ENCODE results near the gene DSC2. TPM values are rescaled to one million over a fixed set of nuclear protein-coding genes. Genes with fewer than 3 reads are reported as not detected.

The DSC2 gene
- total and polyA plus RNA-seq, 2 donors (not counting 3 experiments of a cell fraction or from before 2014, with no cell fraction given), result under 0.01 TPM; not detected in 1

DNA sequence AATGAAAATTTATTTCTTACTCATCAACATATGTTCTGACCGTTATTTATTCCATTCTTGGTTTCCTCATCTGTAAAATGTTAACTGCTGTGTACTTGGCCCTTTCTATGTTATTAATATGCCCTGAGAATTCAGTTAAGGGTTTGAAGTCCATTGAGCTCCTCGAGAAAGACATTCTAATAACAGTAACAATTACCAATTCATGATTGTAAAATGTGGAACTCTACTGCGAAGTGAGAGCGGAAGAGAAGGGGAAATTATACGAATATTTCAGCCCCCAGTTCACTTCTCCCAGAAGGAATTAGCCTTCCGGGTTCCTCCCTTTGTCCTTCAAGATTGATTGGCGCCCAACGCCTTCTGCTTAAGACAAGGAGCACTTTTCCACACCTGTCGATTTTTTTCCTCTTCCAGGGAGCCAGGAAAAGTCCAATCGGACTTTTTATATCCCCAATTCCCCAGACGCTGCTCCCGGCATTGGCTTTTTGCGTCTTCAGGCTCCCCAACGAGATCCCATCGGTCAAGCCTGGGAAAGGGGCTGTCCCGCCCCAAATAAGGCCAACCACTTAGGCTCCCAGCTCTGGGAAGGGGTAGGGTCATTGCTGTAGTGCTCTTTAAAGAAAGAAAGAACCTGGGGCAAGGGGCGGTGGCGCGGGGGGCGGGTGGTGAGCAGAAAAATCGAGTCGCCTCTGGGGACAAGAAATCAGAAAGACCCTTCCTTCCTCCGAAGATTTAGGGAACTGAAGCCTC lies 1.6 kb downstream of the DSC2 start:
- Histone ChIP-seq H2AFZ (ENCODE audit: low read depth, low read length) (no peak overlapping the region), H4K20me1 (replicated peaks; ENCODE audit: control insufficient read depth, extremely low read depth, insufficient read depth, low read length) (no peaks in the 10 kb centered on the region), H3K79me2 (ENCODE audit: control insufficient read depth, insufficient read depth, low read length) (no peaks in the 10 kb centered on the region), H3K4me2 (ENCODE audit: insufficient read depth, low read length) (no peak overlapping the region), H3K9me1 (replicated peaks; ENCODE audit: control insufficient read depth, extremely low read depth, insufficient read depth, low read length) (no peaks in the 10 kb centered on the region), H3K9ac (replicated peaks; ENCODE audit: extremely low read depth, insufficient read depth, low read length) (no peak overlapping the region), H3K27me3 (ENCODE audit: control insufficient read depth in 2 of 2, insufficient read depth in 2 of 2, low read length in 2 of 2) (peaks cover 9 to 24% of the 10 kb centered on the region in 2 experiments), H3K36me3 (ENCODE audit: control insufficient read depth in 2 of 2, extremely low read depth in 1 of 2, insufficient read depth in 2 of 2, low read length in 2 of 2) (no peaks in the 10 kb centered on the region), H3K4me1 (ENCODE audit: control insufficient read depth, extremely low read depth, insufficient read depth, low read length) (no peaks in the 10 kb centered on the region), H3K9me3 (replicated peaks; ENCODE audit: control insufficient read depth, insufficient read depth, low read length) (no peaks in the 10 kb centered on the region), H3K27ac (ENCODE audit: insufficient read depth, low read depth, low read length) (no peak overlapping the region), H3K4me3 (replicated peaks in 1 of 3; ENCODE audit: insufficient read depth in 1 of 3, low read depth in 1 of 3, low read length in 3 of 3) (no peak overlapping the region)
- DNase-seq (ENCODE audit: low read depth, low spot score) (no peak), FAIRE-seq (no peak)
- ChIA-PET CTCF (interaction anchor here (1.0 kb wide), 1 partner anchor 16 kb away, joined by 3 read pairs; no protein-coding TSS in a partner anchor), POLR2A (no interaction called here)
- dilution Hi-C loops (cut with MboI; ENCODE audit: extremely low pct_ligation_motif_present, low sequenced_read_pairs) (no loop called here), intact Hi-C loops (cut with micrococcal nuclease) (no loop called here)
- no peak for TF ChIP-seq FOS (IDR thresholded peaks at IDR 0.05; ENCODE audit: borderline replicate concordance, insufficient read depth, low read length)
- no peak for TF ChIP-seq JUN (IDR thresholded peaks at IDR 0.05; ENCODE audit: borderline replicate concordance, insufficient read depth, insufficient read length, low read depth)
- TF ChIP-seq POLR2A (IDR thresholded peaks at IDR 0.05; ENCODE audit: low read depth, low read length), result no peak
- no peak for TF ChIP-seq MYC (IDR thresholded peaks at IDR 0.05; ENCODE audit: low read depth, low read length)
- no peak for TF ChIP-seq POLR2AphosphoS5 (IDR thresholded peaks at IDR 0.05; ENCODE audit: insufficient read depth, low read depth, low read length)
- TF ChIP-seq GATA2 (IDR thresholded peaks at IDR 0.05; ENCODE audit: insufficient read depth, insufficient read length, low read depth, low read length), result no peak
- BruUV-seq (replicated peaks), result no TSS peak
